HepG2 (cell line): ENCODE measurements around the gene PIKFYVE. TPM values are rescaled to one million over a fixed set of nuclear protein-coding genes. Genes with fewer than 3 reads are reported as not detected.

ENCODE experiments used
- FOSL2 ChIP-seq: sonication (generic); formaldehyde crosslinking; IDR thresholded peaks from 2 replicates; pipeline ENCODE4 v1.4.0; 2020; ENCODE audit warnings: missing genetic modification reagents
- GFI1 ChIP-seq: sonication (generic); formaldehyde crosslinking; IDR thresholded peaks from 2 replicates; pipeline ENCODE4 v1.5.0; 2020; ENCODE audit warnings: missing genetic modification reagents, mild to moderate bottlenecking, borderline replicate concordance
- HOXA7 ChIP-seq: sonication (generic); formaldehyde crosslinking; IDR thresholded peaks from 2 replicates; pipeline ENCODE4 v1.8.1; 2022; ENCODE audit warnings: mild to moderate bottlenecking, missing genetic modification reagents, moderate library complexity
- KDM1A ChIP-seq: IDR thresholded peaks from 2 replicates; pipeline ENCODE4 v1.6.1; 2016; ENCODE audit warnings: missing compliant biosample characterization
- KDM5B ChIP-seq: sonication (generic); formaldehyde crosslinking; IDR thresholded peaks from 2 replicates; pipeline ENCODE4 v1.4.0; 2020; ENCODE audit warnings: missing genetic modification reagents, mild to moderate bottlenecking, borderline replicate concordance
- NFKB2 ChIP-seq: sonication (generic); formaldehyde crosslinking; IDR thresholded peaks from 2 replicates; pipeline ENCODE4 v1.4.0; 2020; ENCODE audit warnings: missing genetic modification reagents, borderline replicate concordance
- SALL1 ChIP-seq: sonication (generic); formaldehyde crosslinking; IDR thresholded peaks from 2 replicates; pipeline ENCODE4 v1.8.0; 2022; ENCODE audit warnings: mild to moderate bottlenecking, missing genetic modification reagents
- SAP130 ChIP-seq: IDR thresholded peaks from 2 replicates; pipeline ENCODE4 v1.6.1; 2016; ENCODE audit warnings: low read depth
- SSRP1 ChIP-seq: IDR thresholded peaks from 2 replicates; pipeline ENCODE4 v1.6.1; 2016; ENCODE audit warnings: control low read depth
- SYNCRIP ChIP-seq: fragments of 200-400 bp; formaldehyde crosslinking; IDR thresholded peaks from 2 replicates; pipeline ENCODE4 v1.6.1; 2018; ENCODE audit warnings: mild to moderate bottlenecking, low read depth, low read length; ENCODE audit not compliant: insufficient read depth
- TEAD2 ChIP-seq: sonication (generic); formaldehyde crosslinking; IDR thresholded peaks from 2 replicates; pipeline ENCODE4 v1.9.0; 2021; ENCODE audit warnings: missing genetic modification reagents
- ZNF10 ChIP-seq: sonication (generic); formaldehyde crosslinking; IDR thresholded peaks from 2 replicates; pipeline ENCODE4 v1.4.0; 2020; ENCODE audit warnings: mild to moderate bottlenecking, low read depth, missing genetic modification reagents, borderline replicate concordance
- ZNF101 ChIP-seq: sonication (generic); formaldehyde crosslinking; IDR thresholded peaks from 2 replicates; pipeline ENCODE4 v1.4.0; 2020; ENCODE audit warnings: mild to moderate bottlenecking, low read depth, missing genetic modification reagents, borderline replicate concordance
- ZNF317 ChIP-seq: sonication (generic); formaldehyde crosslinking; IDR thresholded peaks from 2 replicates; pipeline ENCODE4 v1.5.0; 2020; ENCODE audit warnings: mild to moderate bottlenecking, missing genetic modification reagents
- ZNF616 ChIP-seq: sonication (generic); formaldehyde crosslinking; IDR thresholded peaks from 2 replicates; pipeline ENCODE4 v1.5.0; 2020; ENCODE audit warnings: low read depth, mild to moderate bottlenecking, missing genetic modification reagents
- polyA plus RNA-seq, 8 experiments: library from polyadenylated mRNA; depleted of rRNA in 3 of 8; stranded (reverse) in 7 of 8; unstranded in 1 of 8; fragments of >200 nt; fragmentation: Illumina TruSeq in 4 of 8; extraction: Trizol in 4 of 8; gene quantifications; 2 replicates each; pipeline versions ENCODE4 v1.2.1 to v1.2.3, GENCODE V29; 2011 to 2016; ENCODE audit warnings: low read depth in 4 of 8, missing spikeins in 1 of 8, mixed read lengths in 1 of 8; ENCODE audit not compliant: insufficient read depth in 1 of 8
- total RNA-seq, 5 experiments: library from RNA; depleted of rRNA; stranded (reverse); fragments of >200 nt; fragmentation: Illumina TruSeq; extraction: Trizol; gene quantifications; 2 replicates each; pipeline ENCODE4 v1.2.3, GENCODE V29; 2016; ENCODE audit warnings: low read depth in 1 of 5
- TF ChIP-seq, protein P1 (sequence below): sonication (generic); formaldehyde crosslinking; IDR thresholded peaks from 2 replicates; pipeline ENCODE4 v1.8.0; 2023; ENCODE audit warnings: mild to moderate bottlenecking, missing genetic modification reagents
- TF ChIP-seq, protein P2 (sequence below): sonication (generic); formaldehyde crosslinking; IDR thresholded peaks from 2 replicates; pipeline ENCODE4 v1.5.0; 2020; ENCODE audit warnings: mild to moderate bottlenecking, missing genetic modification reagents
- TF ChIP-seq, protein P3 (sequence below): sonication (generic); formaldehyde crosslinking; conservative IDR thresholded peaks from 2 replicates; pipeline ENCODE4 v1.8.0; 2022; ENCODE audit warnings: mild to moderate bottlenecking, moderate library complexity, missing genetic modification reagents
- TF ChIP-seq, protein P4 (sequence below): sonication (generic); formaldehyde crosslinking; IDR thresholded peaks from 2 replicates; pipeline ENCODE4 v1.4.0; 2020; ENCODE audit warnings: mild to moderate bottlenecking, missing genetic modification reagents

The PIKFYVE gene
- total and polyA plus RNA-seq, 2 of the 13 experiments (the other 11 are each of a cell fraction or from before 2014, with no cell fraction given) = 20.2 to 21.7 TPM

DNA sequence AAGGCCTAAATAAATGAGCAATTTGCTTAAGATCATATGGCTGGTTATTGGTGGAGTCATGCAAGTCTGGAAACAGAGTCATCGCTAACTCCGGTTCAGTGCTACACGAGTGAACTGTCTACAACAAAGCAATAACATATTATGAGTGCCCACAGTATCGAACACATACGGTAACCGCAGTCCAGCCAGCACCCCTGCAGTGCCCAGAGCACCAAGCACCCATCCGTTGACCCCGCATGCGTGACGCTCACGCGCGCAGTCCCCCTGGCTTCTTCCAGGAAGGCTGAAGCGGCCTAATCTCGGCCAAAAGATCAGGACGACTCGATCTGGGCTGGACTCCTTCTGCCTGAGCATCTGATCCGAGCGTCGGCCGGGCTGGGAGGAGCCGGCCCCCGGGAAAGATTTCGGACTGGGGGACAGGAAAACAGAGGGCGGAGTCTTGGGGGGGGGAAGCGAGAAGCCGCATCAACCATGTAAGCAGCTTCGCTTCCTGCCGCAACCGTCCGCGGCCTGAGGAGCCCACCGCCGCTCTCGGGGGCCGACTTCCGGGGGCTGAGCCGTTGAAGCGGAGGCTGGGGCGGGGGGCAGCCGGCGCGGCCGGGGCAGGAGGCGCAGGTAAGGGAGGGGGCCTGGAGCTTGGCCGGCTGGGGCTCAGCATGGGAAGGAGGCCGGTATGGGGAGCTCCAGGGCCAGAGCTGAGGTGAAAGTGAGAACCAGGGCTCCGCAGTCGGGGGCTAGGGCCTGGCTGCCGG, at the start of gene PIKFYVE (continued):
- no peak for TF ChIP-seq SYNCRIP
- peak; percentile 81; the same call in 1 of the 2 replicates for TF ChIP-seq SSRP1 (CRISPR knock-in tag)
- TF ChIP-seq, protein P1, sequence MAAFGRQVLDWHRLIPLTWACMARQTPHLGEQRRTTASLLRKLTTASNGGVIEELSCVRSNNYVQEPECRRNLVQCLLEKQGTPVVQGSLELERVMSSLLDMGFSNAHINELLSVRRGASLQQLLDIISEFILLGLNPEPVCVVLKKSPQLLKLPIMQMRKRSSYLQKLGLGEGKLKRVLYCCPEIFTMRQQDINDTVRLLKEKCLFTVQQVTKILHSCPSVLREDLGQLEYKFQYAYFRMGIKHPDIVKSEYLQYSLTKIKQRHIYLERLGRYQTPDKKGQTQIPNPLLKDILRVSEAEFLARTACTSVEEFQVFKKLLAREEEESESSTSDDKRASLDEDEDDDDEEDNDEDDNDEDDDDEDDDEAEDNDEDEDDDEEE = peak; percentile 47; the same call in 1 of the 2 replicates
- TF ChIP-seq ZNF616 (CRISPR knock-in tag) = no peak
- TF ChIP-seq ZNF101 (CRISPR knock-in tag) = no peak
- peak; percentile 63 for TF ChIP-seq FOSL2 (CRISPR knock-in tag)
- TF ChIP-seq, protein P2, sequence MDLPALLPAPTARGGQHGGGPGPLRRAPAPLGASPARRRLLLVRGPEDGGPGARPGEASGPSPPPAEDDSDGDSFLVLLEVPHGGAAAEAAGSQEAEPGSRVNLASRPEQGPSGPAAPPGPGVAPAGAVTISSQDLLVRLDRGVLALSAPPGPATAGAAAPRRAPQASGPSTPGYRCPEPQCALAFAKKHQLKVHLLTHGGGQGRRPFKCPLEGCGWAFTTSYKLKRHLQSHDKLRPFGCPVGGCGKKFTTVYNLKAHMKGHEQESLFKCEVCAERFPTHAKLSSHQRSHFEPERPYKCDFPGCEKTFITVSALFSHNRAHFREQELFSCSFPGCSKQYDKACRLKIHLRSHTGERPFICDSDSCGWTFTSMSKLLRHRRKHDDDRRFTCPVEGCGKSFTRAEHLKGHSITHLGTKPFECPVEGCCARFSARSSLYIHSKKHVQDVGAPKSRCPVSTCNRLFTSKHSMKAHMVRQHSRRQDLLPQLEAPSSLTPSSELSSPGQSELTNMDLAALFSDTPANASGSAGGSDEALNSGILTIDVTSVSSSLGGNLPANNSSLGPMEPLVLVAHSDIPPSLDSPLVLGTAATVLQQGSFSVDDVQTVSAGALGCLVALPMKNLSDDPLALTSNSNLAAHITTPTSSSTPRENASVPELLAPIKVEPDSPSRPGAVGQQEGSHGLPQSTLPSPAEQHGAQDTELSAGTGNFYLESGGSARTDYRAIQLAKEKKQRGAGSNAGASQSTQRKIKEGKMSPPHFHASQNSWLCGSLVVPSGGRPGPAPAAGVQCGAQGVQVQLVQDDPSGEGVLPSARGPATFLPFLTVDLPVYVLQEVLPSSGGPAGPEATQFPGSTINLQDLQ = peak; percentile 95
- TF ChIP-seq, protein P3, sequence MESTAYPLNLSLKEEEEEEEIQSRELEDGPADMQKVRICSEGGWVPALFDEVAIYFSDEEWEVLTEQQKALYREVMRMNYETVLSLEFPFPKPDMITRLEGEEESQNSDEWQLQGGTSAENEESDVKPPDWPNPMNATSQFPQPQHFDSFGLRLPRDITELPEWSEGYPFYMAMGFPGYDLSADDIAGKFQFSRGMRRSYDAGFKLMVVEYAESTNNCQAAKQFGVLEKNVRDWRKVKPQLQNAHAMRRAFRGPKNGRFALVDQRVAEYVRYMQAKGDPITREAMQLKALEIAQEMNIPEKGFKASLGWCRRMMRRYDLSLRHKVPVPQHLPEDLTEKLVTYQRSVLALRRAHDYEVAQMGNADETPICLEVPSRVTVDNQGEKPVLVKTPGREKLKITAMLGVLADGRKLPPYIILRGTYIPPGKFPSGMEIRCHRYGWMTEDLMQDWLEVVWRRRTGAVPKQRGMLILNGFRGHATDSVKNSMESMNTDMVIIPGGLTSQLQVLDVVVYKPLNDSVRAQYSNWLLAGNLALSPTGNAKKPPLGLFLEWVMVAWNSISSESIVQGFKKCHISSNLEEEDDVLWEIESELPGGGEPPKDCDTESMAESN (CRISPR knock-in tag) = peak; percentile 90
- peak; percentile 83; the same call in 1 of the 2 replicates for TF ChIP-seq GFI1 (CRISPR knock-in tag)
- peak; percentile 63; the same call in 1 of the 2 replicates for TF ChIP-seq KDM5B (CRISPR knock-in tag)
- TF ChIP-seq, protein P4, sequence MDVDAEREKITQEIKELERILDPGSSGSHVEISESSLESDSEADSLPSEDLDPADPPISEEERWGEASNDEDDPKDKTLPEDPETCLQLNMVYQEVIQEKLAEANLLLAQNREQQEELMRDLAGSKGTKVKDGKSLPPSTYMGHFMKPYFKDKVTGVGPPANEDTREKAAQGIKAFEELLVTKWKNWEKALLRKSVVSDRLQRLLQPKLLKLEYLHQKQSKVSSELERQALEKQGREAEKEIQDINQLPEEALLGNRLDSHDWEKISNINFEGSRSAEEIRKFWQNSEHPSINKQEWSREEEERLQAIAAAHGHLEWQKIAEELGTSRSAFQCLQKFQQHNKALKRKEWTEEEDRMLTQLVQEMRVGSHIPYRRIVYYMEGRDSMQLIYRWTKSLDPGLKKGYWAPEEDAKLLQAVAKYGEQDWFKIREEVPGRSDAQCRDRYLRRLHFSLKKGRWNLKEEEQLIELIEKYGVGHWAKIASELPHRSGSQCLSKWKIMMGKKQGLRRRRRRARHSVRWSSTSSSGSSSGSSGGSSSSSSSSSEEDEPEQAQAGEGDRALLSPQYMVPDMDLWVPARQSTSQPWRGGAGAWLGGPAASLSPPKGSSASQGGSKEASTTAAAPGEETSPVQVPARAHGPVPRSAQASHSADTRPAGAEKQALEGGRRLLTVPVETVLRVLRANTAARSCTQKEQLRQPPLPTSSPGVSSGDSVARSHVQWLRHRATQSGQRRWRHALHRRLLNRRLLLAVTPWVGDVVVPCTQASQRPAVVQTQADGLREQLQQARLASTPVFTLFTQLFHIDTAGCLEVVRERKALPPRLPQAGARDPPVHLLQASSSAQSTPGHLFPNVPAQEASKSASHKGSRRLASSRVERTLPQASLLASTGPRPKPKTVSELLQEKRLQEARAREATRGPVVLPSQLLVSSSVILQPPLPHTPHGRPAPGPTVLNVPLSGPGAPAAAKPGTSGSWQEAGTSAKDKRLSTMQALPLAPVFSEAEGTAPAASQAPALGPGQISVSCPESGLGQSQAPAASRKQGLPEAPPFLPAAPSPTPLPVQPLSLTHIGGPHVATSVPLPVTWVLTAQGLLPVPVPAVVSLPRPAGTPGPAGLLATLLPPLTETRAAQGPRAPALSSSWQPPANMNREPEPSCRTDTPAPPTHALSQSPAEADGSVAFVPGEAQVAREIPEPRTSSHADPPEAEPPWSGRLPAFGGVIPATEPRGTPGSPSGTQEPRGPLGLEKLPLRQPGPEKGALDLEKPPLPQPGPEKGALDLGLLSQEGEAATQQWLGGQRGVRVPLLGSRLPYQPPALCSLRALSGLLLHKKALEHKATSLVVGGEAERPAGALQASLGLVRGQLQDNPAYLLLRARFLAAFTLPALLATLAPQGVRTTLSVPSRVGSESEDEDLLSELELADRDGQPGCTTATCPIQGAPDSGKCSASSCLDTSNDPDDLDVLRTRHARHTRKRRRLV (CRISPR knock-in tag) = peak; percentile 28
- TF ChIP-seq SALL1 (CRISPR knock-in tag) = peak; percentile 99
- TF ChIP-seq ZNF10 (CRISPR knock-in tag) = 0 out of 2 replicates have a peak, but pooled peaks have one; percentile 73
- peak; percentile 97 for TF ChIP-seq SAP130 (CRISPR knock-in tag)
- TF ChIP-seq HOXA7 (CRISPR knock-in tag) = no peak
- TF ChIP-seq KDM1A (CRISPR knock-in tag) = peak; percentile 82; the same call in 1 of the 2 replicates
- no peak for TF ChIP-seq TEAD2 (CRISPR knock-in tag)
- TF ChIP-seq ZNF317 (CRISPR knock-in tag) = no peak; the same call in 1 of the 2 replicates
- TF ChIP-seq NFKB2 = peak; percentile 76
